ENCODE measurements around the gene TRRAP.

- TF ChIP-seq, protein P1, sequence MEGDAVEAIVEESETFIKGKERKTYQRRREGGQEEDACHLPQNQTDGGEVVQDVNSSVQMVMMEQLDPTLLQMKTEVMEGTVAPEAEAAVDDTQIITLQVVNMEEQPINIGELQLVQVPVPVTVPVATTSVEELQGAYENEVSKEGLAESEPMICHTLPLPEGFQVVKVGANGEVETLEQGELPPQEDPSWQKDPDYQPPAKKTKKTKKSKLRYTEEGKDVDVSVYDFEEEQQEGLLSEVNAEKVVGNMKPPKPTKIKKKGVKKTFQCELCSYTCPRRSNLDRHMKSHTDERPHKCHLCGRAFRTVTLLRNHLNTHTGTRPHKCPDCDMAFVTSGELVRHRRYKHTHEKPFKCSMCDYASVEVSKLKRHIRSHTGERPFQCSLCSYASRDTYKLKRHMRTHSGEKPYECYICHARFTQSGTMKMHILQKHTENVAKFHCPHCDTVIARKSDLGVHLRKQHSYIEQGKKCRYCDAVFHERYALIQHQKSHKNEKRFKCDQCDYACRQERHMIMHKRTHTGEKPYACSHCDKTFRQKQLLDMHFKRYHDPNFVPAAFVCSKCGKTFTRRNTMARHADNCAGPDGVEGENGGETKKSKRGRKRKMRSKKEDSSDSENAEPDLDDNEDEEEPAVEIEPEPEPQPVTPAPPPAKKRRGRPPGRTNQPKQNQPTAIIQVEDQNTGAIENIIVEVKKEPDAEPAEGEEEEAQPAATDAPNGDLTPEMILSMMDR (IDR thresholded peaks at IDR 0.05): no peak
- TF ChIP-seq POLR2A (IDR thresholded peaks at IDR 0.05): no peak
Observed at GRCh38 chr7:98917331-98917730, 39.0 kb downstream of the TRRAP start.

All from esophagus squamous epithelium (tissue), 4 donors.